Suprapubic skin (tissue), 3 donors: Measurements from ENCODE around the gene PIGK.

ENCODE experiments used
- POLR2A ChIP-seq, 2 donors: fragments of 450-650 bp; IDR thresholded peaks; one replicate each; pipeline ENCODE4 v1.6.1; 2017; ENCODE audit warnings: antibody characterized with exemption in 2 of 2, mild to moderate bottlenecking in 2 of 2, moderate library complexity in 2 of 2
- TF ChIP-seq, protein P1 (sequence below), 2 donors: fragments of 200-600 bp in 1 of 2; fragments of 450-650 bp in 1 of 2; sonication (generic) in 1 of 2; IDR thresholded peaks; one replicate each; pipeline ENCODE4 v1.5.1; 2016 to 2019; ENCODE audit warnings: antibody characterized with exemption in 2 of 2, mild to moderate bottlenecking in 1 of 2, moderate library complexity in 1 of 2

- TF ChIP-seq, protein P1, sequence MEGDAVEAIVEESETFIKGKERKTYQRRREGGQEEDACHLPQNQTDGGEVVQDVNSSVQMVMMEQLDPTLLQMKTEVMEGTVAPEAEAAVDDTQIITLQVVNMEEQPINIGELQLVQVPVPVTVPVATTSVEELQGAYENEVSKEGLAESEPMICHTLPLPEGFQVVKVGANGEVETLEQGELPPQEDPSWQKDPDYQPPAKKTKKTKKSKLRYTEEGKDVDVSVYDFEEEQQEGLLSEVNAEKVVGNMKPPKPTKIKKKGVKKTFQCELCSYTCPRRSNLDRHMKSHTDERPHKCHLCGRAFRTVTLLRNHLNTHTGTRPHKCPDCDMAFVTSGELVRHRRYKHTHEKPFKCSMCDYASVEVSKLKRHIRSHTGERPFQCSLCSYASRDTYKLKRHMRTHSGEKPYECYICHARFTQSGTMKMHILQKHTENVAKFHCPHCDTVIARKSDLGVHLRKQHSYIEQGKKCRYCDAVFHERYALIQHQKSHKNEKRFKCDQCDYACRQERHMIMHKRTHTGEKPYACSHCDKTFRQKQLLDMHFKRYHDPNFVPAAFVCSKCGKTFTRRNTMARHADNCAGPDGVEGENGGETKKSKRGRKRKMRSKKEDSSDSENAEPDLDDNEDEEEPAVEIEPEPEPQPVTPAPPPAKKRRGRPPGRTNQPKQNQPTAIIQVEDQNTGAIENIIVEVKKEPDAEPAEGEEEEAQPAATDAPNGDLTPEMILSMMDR (IDR thresholded peaks at IDR 0.05): no peak
- TF ChIP-seq POLR2A (IDR thresholded peaks at IDR 0.05): no peak
Measured at GRCh38 chr1:77197351-77197750, 21.9 kb downstream of the PIGK start.
